Loucy (cell line): ENCODE results near the gene ERP27.

Experiments used
- H2AFZ ChIP-seq: fragments of 200-600 bp; sonication (generic); 2 replicates; pipeline ENCODE4 v1.6.0; 2016; ENCODE audit warnings: antibody characterized with exemption, mild to moderate bottlenecking, low read length, moderate library complexity
- H3F3A ChIP-seq: fragments of 200-600 bp; 2 replicates; pipeline ENCODE4 v1.6.0; 2016; ENCODE audit warnings: antibody characterized with exemption, low read depth, mild to moderate bottlenecking
- H3K27me3 ChIP-seq: fragments of 200-600 bp; sonication (generic); 2 replicates; pipeline ENCODE4 v1.6.1; 2014; ENCODE audit warnings: low read length, mild to moderate bottlenecking; ENCODE audit not compliant: insufficient read depth, poor library complexity, severe bottlenecking
- H3K36me3 ChIP-seq: fragments of 200-600 bp; sonication (generic); 2 replicates; pipeline ENCODE4 v1.6.1; 2016; ENCODE audit warnings: low read length; ENCODE audit not compliant: insufficient read depth
- H3K4me1 ChIP-seq: fragments of 200-600 bp; sonication (generic); 2 replicates; pipeline ENCODE4 v1.5.1; 2014; ENCODE audit warnings: low read length, mild to moderate bottlenecking; ENCODE audit not compliant: insufficient read depth, poor library complexity, severe bottlenecking
- H3K4me2 ChIP-seq: fragments of 200-600 bp; sonication (generic); 2 replicates; pipeline ENCODE4 v1.6.0; 2014; ENCODE audit warnings: antibody characterized with exemption, low read length, low read depth, mild to moderate bottlenecking; ENCODE audit not compliant: poor library complexity, severe bottlenecking
- H3K4me3 ChIP-seq: fragments of 200-600 bp; sonication (generic); 2 replicates; pipeline ENCODE4 v1.5.1; 2014; ENCODE audit warnings: low read length, mild to moderate bottlenecking, mixed read lengths; ENCODE audit not compliant: poor library complexity, severe bottlenecking
- H3K79me2 ChIP-seq: fragments of 200-600 bp; sonication (generic); 2 replicates; pipeline ENCODE4 v1.6.1; 2014; ENCODE audit warnings: low read length; ENCODE audit not compliant: insufficient read depth
- H3K9ac ChIP-seq: fragments of 200-600 bp; sonication (generic); 2 replicates; pipeline ENCODE4 v1.6.0; 2014; ENCODE audit warnings: mild to moderate bottlenecking, low read depth, low read length, moderate library complexity; ENCODE audit not compliant: poor library complexity, severe bottlenecking
- H3K9me2 ChIP-seq: fragments of 200-600 bp; sonication (generic); replicated peaks from 2 replicates; pipeline ENCODE4 v1.6.1; 2016; ENCODE audit warnings: low read depth, low read length, mixed read lengths
- H3K9me3 ChIP-seq: fragments of 200-600 bp; sonication (generic); 2 replicates; pipeline ENCODE4 v1.6.1; 2014; ENCODE audit warnings: mild to moderate bottlenecking, antibody characterized with exemption, low read length, low read depth; ENCODE audit not compliant: insufficient read depth
- H4K20me1 ChIP-seq: fragments of 200-600 bp; sonication (generic); 2 replicates; pipeline ENCODE4 v1.6.0; 2014; ENCODE audit warnings: antibody characterized with exemption, low read length, mild to moderate bottlenecking; ENCODE audit not compliant: insufficient read depth, poor library complexity, severe bottlenecking
- CTCF ChIP-seq: fragments of 200-600 bp; sonication (generic); conservative IDR thresholded peaks from 2 replicates; pipeline ENCODE4 v1.5.1; 2014; ENCODE audit warnings: mild to moderate bottlenecking, antibody characterized with exemption, low read length
- EZH2phosphoT487 ChIP-seq: fragments of 200-600 bp; IDR thresholded peaks from 2 replicates; pipeline ENCODE4 v1.6.1; 2018; ENCODE audit warnings: antibody characterized with exemption, mild to moderate bottlenecking, moderate library complexity, borderline replicate concordance

The ERP27 gene

GRCh38 chr12:14924541-14924940 is 13.8 kb downstream of the ERP27 start:
- no peak for TF ChIP-seq CTCF
- TF ChIP-seq EZH2phosphoT487 = no peak
- Histone ChIP-seq H3K79me2 (no peaks in the 10 kb centered on the region), H3K9me2 (no peaks in the 10 kb centered on the region), H3K36me3 (no peaks in the 10 kb centered on the region), H3F3A (no peaks in the 10 kb centered on the region), H3K9ac (no peak overlapping the region), H4K20me1 (no peaks in the 10 kb centered on the region), H3K4me2 (no peak overlapping the region), H3K4me1 (peaks cover 20% of the 10 kb centered on the region), H3K4me3 (no peak overlapping the region), H2AFZ (no peak overlapping the region), H3K9me3 (no peaks in the 10 kb centered on the region; the same call in 1 of the 2 replicates), H3K27me3 (no peaks in the 10 kb centered on the region)

- no peaks in the 10 kb centered on the region for H4K20me1 ChIP-seq
- no peaks in the 10 kb centered on the region for H3F3A ChIP-seq
- H3K4me2 ChIP-seq = no peak overlapping the region
- peaks cover 21% of the 10 kb centered on the region for H3K4me1 ChIP-seq
- no peak overlapping the region for H3K9ac ChIP-seq
- no peaks in the 10 kb centered on the region for H3K36me3 ChIP-seq
- no peaks in the 10 kb centered on the region for H3K27me3 ChIP-seq
- no peak overlapping the region for H3K4me3 ChIP-seq
- no peaks in the 10 kb centered on the region; the same call in 1 of the 2 replicates for H3K9me3 ChIP-seq
- no peaks in the 10 kb centered on the region for H3K79me2 ChIP-seq
- H3K9me2 ChIP-seq = no peaks in the 10 kb centered on the region
- no peak overlapping the region for H2AFZ ChIP-seq
- TF ChIP-seq EZH2phosphoT487 (no peak), CTCF (no peak)
These were observed 14.4 kb downstream of the ERP27 start for GRCh38 chr12:14923944-14924343.

GRCh38 chr12:14921218-14921617 is 17.1 kb downstream of the ERP27 start:
- Histone ChIP-seq H3K4me1 (peaks cover 21% of the 10 kb centered on the region), H3K9ac (no peak overlapping the region), H3K36me3 (no peaks in the 10 kb centered on the region), H4K20me1 (no peaks in the 10 kb centered on the region), H3F3A (no peaks in the 10 kb centered on the region), H3K9me3 (no peaks in the 10 kb centered on the region; the same call in 1 of the 2 replicates), H3K79me2 (no peaks in the 10 kb centered on the region), H3K27me3 (no peaks in the 10 kb centered on the region), H3K9me2 (no peaks in the 10 kb centered on the region), H2AFZ (peak overlapping the region; percentile 57; the same call in 1 of the 2 replicates), H3K4me3 (peak overlapping the region; percentile 6), H3K4me2 (peak overlapping the region; percentile 57)
- TF ChIP-seq EZH2phosphoT487 = no peak
- TF ChIP-seq CTCF = no peak
